OCI-LY1 (cell line): ENCODE measurements around the gene SF3A1.

Experiments used
- CTCF ChIP-seq: fragments of 200-600 bp; sonication (generic), shearing (Covaris generic); IDR thresholded peaks from 2 replicates; pipeline ENCODE4 v1.5.1; 2017; ENCODE audit warnings: mild to moderate bottlenecking, antibody characterized with exemption, low read length, moderate library complexity, mixed read lengths
- EZH2 ChIP-seq: fragments of 200-600 bp; sonication (generic), shearing (Covaris generic); IDR thresholded peaks from 2 replicates; pipeline ENCODE4 v1.8.0; 2017; ENCODE audit warnings: borderline replicate concordance, mixed run types, mild to moderate bottlenecking, antibody characterized with exemption, low read length, moderate library complexity, mixed read lengths

GRCh38 chr22:30399718-30400117, 43.0 kb upstream of the SF3A1 start:
- TF ChIP-seq CTCF (no peak), EZH2 (no peak)
